Upper lobe of right lung (tissue), 1 donor: ENCODE results near the gene ATP6V1C2. TPM values are rescaled to one million over a fixed set of nuclear protein-coding genes. Genes with fewer than 3 reads are reported as not detected.

ENCODE experiments used
- ATAC-seq: fragments of 200-7000 bp; cut with Tn5 transposase; one replicate; pipeline ENCODE4 v1.9.1; 2020; ENCODE audit warnings: mild to moderate bottlenecking, moderate library complexity
- DNase-seq: peaks from one replicate; pipeline ENCODE4 v3.0.0-alpha.2; 2020
- H3K27ac ChIP-seq: fragments of 200-600 bp; one replicate; pipeline ENCODE4 v1.8.0; 2022
- H3K27me3 ChIP-seq: fragments of 200-600 bp; one replicate; pipeline ENCODE4 v1.8.0; 2022; ENCODE audit warnings: mild to moderate bottlenecking
- H3K36me3 ChIP-seq: fragments of 200-600 bp; one replicate; pipeline ENCODE4 v1.8.0; 2022
- H3K4me1 ChIP-seq: fragments of 200-600 bp; one replicate; pipeline ENCODE4 v1.8.0; 2022
- H3K4me3 ChIP-seq: fragments of 200-600 bp; one replicate; pipeline ENCODE4 v1.8.0; 2022; ENCODE audit warnings: mild to moderate bottlenecking
- H3K9me3 ChIP-seq: fragments of 200-600 bp; one replicate; pipeline ENCODE4 v1.8.0; 2022
- intact Hi-C: fragments of 100-400 bp; cut with DNase I; formaldehyde crosslinking; loops from one replicate; pipeline ENCODE4 v1.11.0; 2022
- total RNA-seq: library from RNA; stranded (reverse); fragmentation: NEBNext Ultra II Directional; extraction: Animal tissue kit (Norgen Biotek cat#: 25700); gene quantifications from one replicate; pipeline ENCODE4 v1.2.1, GENCODE V29; 2021
- TF ChIP-seq, protein P1 (sequence below): fragments of 200-600 bp; IDR thresholded peaks from one replicate; pipeline ENCODE4 v1.8.0; 2022; ENCODE audit warnings: antibody characterized with exemption
- donor health status: DM: no; HTN: yes; CAD: no; lungs with severe emphysema.

ATP6V1C2 gene
- total RNA-seq, 1 donor from 2014 or later = not detected

DNA sequence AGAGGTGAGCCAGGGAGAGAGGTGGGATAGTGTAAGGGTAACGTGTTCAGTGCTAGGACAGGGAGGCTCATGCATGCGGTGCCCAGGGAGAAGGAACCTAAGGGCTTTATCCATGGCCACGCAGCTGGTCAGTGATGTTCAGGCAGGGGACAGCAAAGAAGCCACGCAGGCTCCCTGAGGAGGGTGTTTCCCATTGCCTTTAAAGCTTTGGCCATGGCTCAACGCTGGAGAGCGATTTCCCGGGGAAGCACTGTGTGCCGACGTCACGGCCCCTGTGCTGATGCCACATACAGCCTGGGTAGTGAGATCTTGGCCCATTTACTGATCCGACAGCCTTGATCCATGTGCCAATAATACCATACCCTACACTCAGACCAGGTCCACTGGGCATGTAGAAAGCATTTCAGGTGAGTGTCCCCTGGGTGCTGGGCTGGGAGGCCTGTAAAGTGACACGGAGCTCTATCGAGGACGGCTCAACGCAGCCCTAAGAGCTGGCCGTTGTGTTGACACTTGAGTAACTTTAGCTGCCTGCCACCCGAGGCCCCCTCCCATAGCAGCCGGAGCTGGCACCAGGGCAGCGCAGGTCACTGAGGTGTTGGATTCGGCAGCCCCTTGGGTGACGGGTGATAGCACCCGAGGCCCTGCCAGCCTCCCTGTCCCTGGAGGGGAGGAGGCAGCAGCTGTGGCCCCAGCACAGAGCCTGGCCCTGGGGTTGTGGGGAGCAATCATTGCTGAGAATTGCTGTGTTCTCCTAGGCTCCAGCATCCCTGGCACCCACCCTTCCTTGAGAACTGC, 49.7 kb downstream of the ATP6V1C2 start:
- Histone ChIP-seq H3K27me3 (no peaks in the 10 kb centered on the region), H3K36me3 (no peaks in the 10 kb centered on the region), H3K27ac (no peak overlapping the region), H3K4me1 (no peaks in the 10 kb centered on the region), H3K9me3 (no peaks in the 10 kb centered on the region), H3K4me3 (no peak overlapping the region)
- TF ChIP-seq, protein P1, sequence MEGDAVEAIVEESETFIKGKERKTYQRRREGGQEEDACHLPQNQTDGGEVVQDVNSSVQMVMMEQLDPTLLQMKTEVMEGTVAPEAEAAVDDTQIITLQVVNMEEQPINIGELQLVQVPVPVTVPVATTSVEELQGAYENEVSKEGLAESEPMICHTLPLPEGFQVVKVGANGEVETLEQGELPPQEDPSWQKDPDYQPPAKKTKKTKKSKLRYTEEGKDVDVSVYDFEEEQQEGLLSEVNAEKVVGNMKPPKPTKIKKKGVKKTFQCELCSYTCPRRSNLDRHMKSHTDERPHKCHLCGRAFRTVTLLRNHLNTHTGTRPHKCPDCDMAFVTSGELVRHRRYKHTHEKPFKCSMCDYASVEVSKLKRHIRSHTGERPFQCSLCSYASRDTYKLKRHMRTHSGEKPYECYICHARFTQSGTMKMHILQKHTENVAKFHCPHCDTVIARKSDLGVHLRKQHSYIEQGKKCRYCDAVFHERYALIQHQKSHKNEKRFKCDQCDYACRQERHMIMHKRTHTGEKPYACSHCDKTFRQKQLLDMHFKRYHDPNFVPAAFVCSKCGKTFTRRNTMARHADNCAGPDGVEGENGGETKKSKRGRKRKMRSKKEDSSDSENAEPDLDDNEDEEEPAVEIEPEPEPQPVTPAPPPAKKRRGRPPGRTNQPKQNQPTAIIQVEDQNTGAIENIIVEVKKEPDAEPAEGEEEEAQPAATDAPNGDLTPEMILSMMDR = no peak
- DNase-seq (no peak), ATAC-seq (no peak)
- intact Hi-C loops = no loop called here

DNA sequence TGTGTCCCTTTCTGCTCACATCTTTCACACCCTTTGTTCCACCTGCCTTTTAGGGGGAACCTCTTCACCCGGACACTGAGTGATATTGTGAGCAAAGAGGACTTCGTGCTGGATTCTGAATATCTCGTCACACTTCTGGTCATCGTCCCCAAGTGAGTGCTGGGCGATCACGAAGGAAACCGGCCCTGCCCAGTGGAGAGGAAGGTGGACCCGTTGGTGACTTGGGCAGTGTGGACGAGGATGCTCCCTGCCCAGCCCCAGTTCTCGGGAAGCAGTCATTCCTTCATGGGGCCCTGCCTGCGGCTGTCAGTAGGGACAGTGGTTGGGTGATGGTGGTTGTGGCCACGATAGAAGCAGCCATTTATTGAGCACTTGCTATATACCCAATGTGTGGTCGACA, 50.4 kb downstream of the ATP6V1C2 start:
- no peaks in the 10 kb centered on the region for H3K9me3 ChIP-seq
- no peak for ATAC-seq
- no peaks in the 10 kb centered on the region for H3K36me3 ChIP-seq
- intact Hi-C loops = no loop called here
- H3K27ac ChIP-seq = no peak overlapping the region
- H3K4me1 ChIP-seq = no peaks in the 10 kb centered on the region
- TF ChIP-seq, protein P1 = no peak
- no peak overlapping the region for H3K4me3 ChIP-seq
- H3K27me3 ChIP-seq = no peaks in the 10 kb centered on the region
- DNase-seq = no peak

- intact Hi-C loops = no loop called here
- no peaks in the 10 kb centered on the region for H3K9me3 ChIP-seq
- TF ChIP-seq, protein P1 = no peak
- ATAC-seq (no peak), DNase-seq (no peak)
- H3K27me3 ChIP-seq = no peaks in the 10 kb centered on the region
- no peak overlapping the region for H3K4me3 ChIP-seq
- H3K36me3 ChIP-seq = peaks cover under 1% of the 10 kb centered on the region
- no peak overlapping the region for H3K27ac ChIP-seq
- no peaks in the 10 kb centered on the region for H3K4me1 ChIP-seq
Measured at GRCh38 chr2:10772201-10772867, 50.9 kb downstream of the ATP6V1C2 start.

GRCh38 chr2:10772868-10773215, 51.4 kb downstream of the ATP6V1C2 start:
- intact Hi-C loops = no loop called here
- Histone ChIP-seq H3K9me3 (no peaks in the 10 kb centered on the region), H3K4me3 (no peak overlapping the region), H3K27ac (no peak overlapping the region), H3K4me1 (no peaks in the 10 kb centered on the region), H3K36me3 (peaks cover 6% of the 10 kb centered on the region), H3K27me3 (no peaks in the 10 kb centered on the region)
- TF ChIP-seq, protein P1 = no peak
- no peak for DNase-seq
- no peak for ATAC-seq

DNA sequence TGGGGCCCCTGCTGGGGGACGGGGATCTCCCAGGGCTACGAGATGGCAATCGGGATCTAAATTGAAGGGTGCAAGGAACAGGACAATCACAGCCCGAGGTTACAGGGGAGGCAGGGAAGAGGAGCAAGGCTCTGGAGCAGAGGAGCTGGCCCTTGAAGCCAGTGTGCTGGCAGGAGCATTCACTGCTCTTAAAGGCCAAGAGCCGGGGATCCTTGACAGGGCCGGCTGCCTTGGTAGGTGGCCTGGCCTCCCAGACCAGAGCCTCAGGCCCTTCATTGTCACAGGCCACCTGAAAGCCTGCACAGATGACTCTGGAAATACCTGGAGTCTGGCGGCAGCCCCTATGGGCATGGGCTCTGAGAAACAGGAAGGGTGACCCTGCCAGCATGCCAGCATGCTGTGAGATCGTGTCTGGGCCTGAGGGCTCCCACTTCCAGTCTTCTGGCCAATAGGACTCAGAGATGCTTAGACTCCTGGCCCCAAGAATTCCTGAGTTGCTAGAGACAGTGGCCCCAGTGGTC, 52.5 kb downstream of the ATP6V1C2 start:
- no peaks in the 10 kb centered on the region for H3K27me3 ChIP-seq
- peak; percentile 2 for ATAC-seq
- H3K4me3 ChIP-seq = no peak overlapping the region
- H3K4me1 ChIP-seq = no peaks in the 10 kb centered on the region
- intact Hi-C loops = no loop called here
- TF ChIP-seq, protein P1 = no peak
- no peak overlapping the region for H3K27ac ChIP-seq
- H3K9me3 ChIP-seq = no peaks in the 10 kb centered on the region
- peaks cover 16% of the 10 kb centered on the region for H3K36me3 ChIP-seq
- DNase-seq = no peak
